ENCODE results near the gene SPDYE6.

SPDYE6 gene

GRCh38 chr7:102393467-102393866 is 37.2 kb upstream of the SPDYE6 start:
- no peak overlapping the region for H3K9ac ChIP-seq (ENCODE audit: low read length)
- no peak overlapping the region for H3K4me3 ChIP-seq (ENCODE audit: low read length)
- TF ChIP-seq EZH2phosphoT487 (IDR thresholded peaks at IDR 0.05; ENCODE audit: low read depth): no peak
- TF ChIP-seq, protein P1, sequence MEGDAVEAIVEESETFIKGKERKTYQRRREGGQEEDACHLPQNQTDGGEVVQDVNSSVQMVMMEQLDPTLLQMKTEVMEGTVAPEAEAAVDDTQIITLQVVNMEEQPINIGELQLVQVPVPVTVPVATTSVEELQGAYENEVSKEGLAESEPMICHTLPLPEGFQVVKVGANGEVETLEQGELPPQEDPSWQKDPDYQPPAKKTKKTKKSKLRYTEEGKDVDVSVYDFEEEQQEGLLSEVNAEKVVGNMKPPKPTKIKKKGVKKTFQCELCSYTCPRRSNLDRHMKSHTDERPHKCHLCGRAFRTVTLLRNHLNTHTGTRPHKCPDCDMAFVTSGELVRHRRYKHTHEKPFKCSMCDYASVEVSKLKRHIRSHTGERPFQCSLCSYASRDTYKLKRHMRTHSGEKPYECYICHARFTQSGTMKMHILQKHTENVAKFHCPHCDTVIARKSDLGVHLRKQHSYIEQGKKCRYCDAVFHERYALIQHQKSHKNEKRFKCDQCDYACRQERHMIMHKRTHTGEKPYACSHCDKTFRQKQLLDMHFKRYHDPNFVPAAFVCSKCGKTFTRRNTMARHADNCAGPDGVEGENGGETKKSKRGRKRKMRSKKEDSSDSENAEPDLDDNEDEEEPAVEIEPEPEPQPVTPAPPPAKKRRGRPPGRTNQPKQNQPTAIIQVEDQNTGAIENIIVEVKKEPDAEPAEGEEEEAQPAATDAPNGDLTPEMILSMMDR (IDR thresholded peaks at IDR 0.05; ENCODE audit: low read depth, low read length): no peak
- H4K20me1 ChIP-seq (ENCODE audit: insufficient read depth, low read length): no peaks in the 10 kb centered on the region
- H3K4me2 ChIP-seq (ENCODE audit: low read length): no peak overlapping the region
- peaks cover 17% of the 10 kb centered on the region for H3K36me3 ChIP-seq (replicated peaks; ENCODE audit: low read depth, low read length)
- H3K79me2 ChIP-seq (ENCODE audit: low read length): peaks cover 14% of the 10 kb centered on the region
- no peak overlapping the region for H3K27ac ChIP-seq (ENCODE audit: low read length)
- no peak overlapping the region for H2AFZ ChIP-seq (ENCODE audit: low read depth, low read length)
- peaks cover 9% of the 10 kb centered on the region for H3K4me1 ChIP-seq (ENCODE audit: low read length)
- no peaks in the 10 kb centered on the region for H3K9me3 ChIP-seq (ENCODE audit: insufficient read depth, low read length)
- H3K27me3 ChIP-seq (ENCODE audit: low read depth, low read length): no peaks in the 10 kb centered on the region

DNA sequence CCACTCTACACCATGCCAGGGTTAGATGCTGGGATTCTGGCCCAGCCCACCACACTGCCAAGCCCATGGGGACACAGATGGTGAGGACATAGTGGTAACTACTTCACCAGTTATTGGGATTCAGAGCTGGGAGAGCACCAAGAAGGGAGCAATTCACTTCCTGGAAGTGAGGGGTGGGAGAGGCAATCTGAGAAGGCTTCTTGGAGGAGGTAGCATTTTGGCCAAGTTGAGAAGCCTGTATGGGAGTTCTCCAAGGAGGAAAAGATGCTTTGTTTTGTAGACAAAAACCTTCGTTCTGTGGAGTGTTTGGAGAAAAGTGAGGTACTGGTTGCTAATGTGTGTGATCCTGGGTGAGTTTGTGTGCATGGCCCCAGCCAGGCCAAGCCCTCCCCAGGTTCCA is 36.1 kb upstream of the SPDYE6 start:
- peaks cover 8% of the 10 kb centered on the region for H3K4me1 ChIP-seq (ENCODE audit: low read length)
- H3K4me3 ChIP-seq (ENCODE audit: low read length): no peak overlapping the region
- no peak overlapping the region for H2AFZ ChIP-seq (ENCODE audit: low read depth, low read length)
- H3K9ac ChIP-seq (ENCODE audit: low read length): no peak overlapping the region
- H3K9me3 ChIP-seq (ENCODE audit: insufficient read depth, low read length): no peaks in the 10 kb centered on the region
- no peak for TF ChIP-seq EZH2phosphoT487 (IDR thresholded peaks at IDR 0.05; ENCODE audit: low read depth)
- TF ChIP-seq, protein P1 (IDR thresholded peaks at IDR 0.05; ENCODE audit: low read depth, low read length): no peak
- H3K27ac ChIP-seq (ENCODE audit: low read length): no peak overlapping the region
- peaks cover 11% of the 10 kb centered on the region for H3K79me2 ChIP-seq (ENCODE audit: low read length)
- H3K4me2 ChIP-seq (ENCODE audit: low read length): no peak overlapping the region
- H3K27me3 ChIP-seq (ENCODE audit: low read depth, low read length): no peaks in the 10 kb centered on the region
- H4K20me1 ChIP-seq (ENCODE audit: insufficient read depth, low read length): no peaks in the 10 kb centered on the region
- H3K36me3 ChIP-seq (replicated peaks; ENCODE audit: low read depth, low read length): peaks cover 17% of the 10 kb centered on the region

DNA sequence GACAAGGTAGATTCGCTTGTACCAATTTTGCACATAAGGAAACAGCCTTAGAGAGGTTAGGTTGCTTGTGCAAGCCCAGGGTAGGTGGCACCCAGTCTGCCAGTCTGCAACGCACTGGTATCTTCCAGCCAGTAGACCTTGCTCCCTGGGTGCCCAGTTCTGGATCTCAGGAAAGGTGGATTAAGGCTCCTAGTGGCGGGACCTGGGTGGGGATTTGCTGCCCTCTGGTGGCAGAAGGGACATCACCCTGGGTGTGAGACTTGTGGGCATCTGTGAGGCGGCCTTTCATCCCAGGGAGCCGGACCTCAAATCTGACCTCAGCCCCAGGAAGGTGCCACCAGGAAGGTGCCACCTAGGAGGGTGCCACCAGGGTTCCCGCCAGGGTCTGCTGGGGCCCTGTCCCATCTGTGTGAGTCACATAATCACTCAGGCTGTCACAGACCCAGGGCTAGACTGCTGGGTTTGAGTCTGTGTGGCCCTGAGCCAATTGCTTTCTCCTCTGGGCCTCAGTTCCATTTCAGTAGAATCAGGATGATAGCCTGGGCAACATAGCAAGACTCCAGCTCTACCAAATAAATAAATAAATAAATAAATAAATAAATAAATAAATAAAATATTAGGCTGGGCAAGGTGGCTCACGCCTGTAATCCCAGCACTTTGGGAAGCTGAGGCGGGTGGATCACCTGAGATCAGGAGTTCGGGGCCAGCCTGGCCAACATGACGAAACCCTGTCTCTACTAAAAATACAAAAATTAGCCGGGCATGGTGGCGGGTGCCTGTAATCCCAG is 34.6 kb upstream of the SPDYE6 start:
- peaks cover 3% of the 10 kb centered on the region; the same call in 1 of the 2 replicates for H3K4me1 ChIP-seq (ENCODE audit: low read length)
- H3K36me3 ChIP-seq (replicated peaks; ENCODE audit: low read depth, low read length): peaks cover 20% of the 10 kb centered on the region
- H3K9me3 ChIP-seq (ENCODE audit: insufficient read depth, low read length): no peaks in the 10 kb centered on the region
- H3K27me3 ChIP-seq (ENCODE audit: low read depth, low read length): no peaks in the 10 kb centered on the region
- no peak overlapping the region for H3K4me3 ChIP-seq (ENCODE audit: low read length)
- no peaks in the 10 kb centered on the region for H3K79me2 ChIP-seq (ENCODE audit: low read length)
- no peak overlapping the region for H3K27ac ChIP-seq (ENCODE audit: low read length)
- H4K20me1 ChIP-seq (ENCODE audit: insufficient read depth, low read length): no peaks in the 10 kb centered on the region
- no peak overlapping the region for H3K9ac ChIP-seq (ENCODE audit: low read length)
- no peak for TF ChIP-seq EZH2phosphoT487 (IDR thresholded peaks at IDR 0.05; ENCODE audit: low read depth)
- TF ChIP-seq, protein P1 (IDR thresholded peaks at IDR 0.05; ENCODE audit: low read depth, low read length): peak; percentile 89
- no peak overlapping the region for H2AFZ ChIP-seq (ENCODE audit: low read depth, low read length)
- no peak overlapping the region for H3K4me2 ChIP-seq (ENCODE audit: low read length)

- Histone ChIP-seq H3K4me3 (ENCODE audit: low read length) (no peak overlapping the region), H3K9ac (ENCODE audit: low read length) (no peak overlapping the region), H3K27me3 (ENCODE audit: low read depth, low read length) (no peaks in the 10 kb centered on the region), H4K20me1 (ENCODE audit: insufficient read depth, low read length) (no peaks in the 10 kb centered on the region), H3K9me3 (ENCODE audit: insufficient read depth, low read length) (no peaks in the 10 kb centered on the region), H3K79me2 (ENCODE audit: low read length) (no peaks in the 10 kb centered on the region), H2AFZ (ENCODE audit: low read depth, low read length) (no peak overlapping the region), H3K36me3 (replicated peaks; ENCODE audit: low read depth, low read length) (peaks cover 20% of the 10 kb centered on the region), H3K4me2 (ENCODE audit: low read length) (no peak overlapping the region), H3K27ac (ENCODE audit: low read length) (no peak overlapping the region), H3K4me1 (ENCODE audit: low read length) (no peaks in the 10 kb centered on the region)
- TF ChIP-seq, protein P1 (IDR thresholded peaks at IDR 0.05; ENCODE audit: low read depth, low read length): no peak
Measured at GRCh38 chr7:102389810-102390209, 33.6 kb upstream of the SPDYE6 start.

Measured in OCI-LY3 (cell line).